NOMO-1 (cell line): Measurements from ENCODE around the gene TBC1D12.
"Not testable (repeated sequence)": the region's sequence is repeated elsewhere in the genome, so short reads cannot be mapped to it uniquely, and the experiment has no call there.

Experiments used
- DNase-seq, 2 experiments: peaks; one replicate each; lab custom pipeline; 2025; ENCODE audit not compliant: unreplicated experiment in 2 of 2; lab: John Stamatoyannopoulos, UW

TBC1D12 gene

GRCh38 chr10:94450782-94451181, 48.4 kb downstream of the TBC1D12 start:
- no peak for DNase-seq

- no peak for DNase-seq
Measured at GRCh38 chr10:94451883-94452519, 49.7 kb downstream of the TBC1D12 start.

DNA sequence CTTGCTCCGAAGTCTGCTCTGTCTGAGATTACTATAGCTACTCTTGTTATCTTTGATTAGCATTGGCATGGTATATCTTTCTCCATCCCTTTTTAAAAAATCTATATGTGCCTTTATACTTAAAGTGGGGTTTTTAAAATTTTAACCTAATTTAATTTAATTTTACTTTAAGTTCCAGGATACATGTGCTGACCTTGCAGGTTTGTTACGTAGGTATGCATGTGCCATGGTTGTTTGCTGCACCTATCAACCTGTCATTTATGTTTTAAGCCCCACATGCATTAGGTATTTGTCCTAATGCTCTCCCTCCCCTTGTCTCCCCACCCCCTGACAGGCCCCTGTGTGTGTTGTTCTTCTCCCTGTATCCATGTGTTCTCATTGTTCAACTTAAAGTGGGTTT, 54.6 kb downstream of the TBC1D12 start:
- DNase-seq = no peak

GRCh38 chr10:94459385-94459784, 57.0 kb downstream of the TBC1D12 start:
- DNase-seq = no peak

DNA sequence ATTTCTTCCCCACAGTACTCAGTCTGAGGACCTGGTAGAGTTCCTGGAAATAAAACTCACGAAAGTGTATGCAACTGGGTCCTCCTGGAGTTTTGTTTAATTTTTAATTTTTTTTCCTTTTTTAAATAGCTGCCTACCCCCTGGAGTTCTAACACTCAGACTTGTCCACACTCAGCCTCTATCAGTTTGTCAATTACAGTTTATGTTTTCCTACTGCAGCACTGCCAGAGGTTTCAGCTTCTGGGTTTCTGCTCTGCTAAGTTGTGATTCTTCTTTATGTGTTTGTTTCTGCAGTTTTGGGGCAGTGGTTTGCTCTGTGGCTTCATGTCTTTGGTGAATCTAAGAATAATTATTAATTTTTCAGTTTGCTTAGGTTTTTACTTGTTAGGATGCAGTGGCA, 59.2 kb downstream of the TBC1D12 start:
- DNase-seq = no peak

- no peak for DNase-seq
Measured at GRCh38 chr10:94462130-94462529, 59.8 kb downstream of the TBC1D12 start.

DNA sequence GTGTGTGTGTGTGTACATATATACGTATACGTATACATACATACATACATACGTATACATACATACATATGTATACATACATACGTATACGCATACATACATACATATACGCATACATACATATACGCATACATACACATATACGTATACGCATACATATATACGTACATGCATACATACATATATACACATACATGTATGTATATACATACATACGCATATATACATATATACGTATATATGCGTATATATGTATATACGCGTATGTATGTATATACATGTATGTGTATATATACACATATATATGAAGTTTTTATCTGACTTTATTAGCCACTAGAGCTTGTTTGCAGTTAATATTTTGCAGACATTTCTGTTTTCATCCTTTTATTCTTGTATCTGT, 63.3 kb downstream of the TBC1D12 start:
- no peak for DNase-seq

DNA sequence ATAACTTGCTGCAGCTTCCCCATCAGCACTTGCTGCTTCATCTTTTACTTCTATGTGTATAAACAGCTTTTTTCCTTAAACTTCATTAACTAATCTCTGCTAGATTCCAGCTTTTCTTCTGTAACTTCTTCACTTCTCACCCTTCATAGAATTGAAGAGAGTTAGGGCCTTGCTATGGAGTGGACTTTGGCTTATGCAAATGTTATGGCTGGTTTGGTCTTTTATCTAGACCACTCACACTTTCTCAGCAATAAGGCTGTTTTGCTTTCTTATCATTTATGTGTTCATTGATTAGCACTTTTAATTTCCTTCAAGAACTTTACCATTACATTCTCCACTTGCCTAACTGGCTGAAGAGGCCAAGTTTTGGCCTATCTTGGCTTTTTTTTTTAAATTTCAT, 79.1 kb downstream of the TBC1D12 start:
- DNase-seq = no peak

GRCh38 chr10:94483970-94484369, 81.6 kb downstream of the TBC1D12 start:
- DNase-seq = no peak

DNA sequence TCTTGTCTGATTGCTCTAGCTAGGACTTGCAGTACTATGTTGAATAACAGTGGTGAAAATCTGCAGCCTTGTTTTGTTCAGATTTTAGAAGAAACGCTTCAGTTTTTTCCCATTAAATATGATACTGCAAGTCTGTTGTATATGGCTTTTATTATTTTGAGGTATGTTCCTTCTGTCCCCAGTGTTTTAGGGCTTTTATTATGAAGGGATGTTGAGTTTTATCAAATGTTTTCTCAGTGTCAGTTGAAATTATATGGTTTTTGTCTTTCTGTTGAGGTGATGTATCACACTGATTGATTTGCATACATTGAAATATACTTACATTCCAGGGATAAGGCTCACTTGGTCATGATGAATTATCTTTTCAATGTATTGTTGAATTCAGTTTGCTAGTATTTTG, 82.8 kb downstream of the TBC1D12 start:
- DNase-seq = no peak

DNA sequence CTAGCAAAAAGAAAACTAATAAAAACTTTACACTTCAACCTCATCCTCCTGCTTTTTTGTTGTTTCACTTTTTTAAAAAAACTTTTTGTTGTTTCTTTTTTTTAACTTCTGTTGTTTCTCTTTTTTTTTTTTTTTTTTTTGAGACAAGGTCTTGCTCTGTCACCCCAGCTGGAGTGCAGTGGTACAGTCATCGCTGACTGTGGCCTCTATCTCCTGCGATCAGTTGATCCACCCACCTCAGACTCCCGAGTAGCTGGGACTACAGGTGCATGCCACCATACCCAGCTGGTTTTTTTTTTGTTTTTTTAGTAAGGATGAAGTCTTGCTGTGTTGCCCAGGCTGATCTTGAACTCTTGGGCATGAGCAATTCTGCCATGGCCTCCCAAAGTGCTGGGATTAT, 85.2 kb downstream of the TBC1D12 start:
- no peak for DNase-seq

- no peak for DNase-seq
Measured at GRCh38 chr10:94489107-94489506, 86.8 kb downstream of the TBC1D12 start.

GRCh38 chr10:94489976-94490788, 87.8 kb downstream of the TBC1D12 start:
- DNase-seq = no peak

DNA sequence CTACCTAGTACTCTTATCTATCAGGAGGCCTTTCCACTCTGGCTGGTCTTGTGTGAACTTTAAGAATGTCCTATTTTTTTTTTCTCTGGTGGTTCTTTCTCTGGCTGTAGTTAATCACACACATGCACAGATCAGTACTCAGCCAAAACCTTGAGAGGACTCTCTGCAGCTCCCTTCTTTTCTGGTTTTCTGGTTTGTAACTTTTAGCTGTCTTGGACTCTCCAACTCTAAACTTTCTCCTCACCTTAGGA, 88.4 kb downstream of the TBC1D12 start:
- no peak for DNase-seq

GRCh38 chr10:94493463-94493862, 91.1 kb downstream of the TBC1D12 start:
- no peak for DNase-seq

GRCh38 chr10:94496010-94496409, 93.7 kb downstream of the TBC1D12 start:
- DNase-seq = no peak

GRCh38 chr10:94496646-94497045, 94.3 kb downstream of the TBC1D12 start:
- DNase-seq = no peak

DNA sequence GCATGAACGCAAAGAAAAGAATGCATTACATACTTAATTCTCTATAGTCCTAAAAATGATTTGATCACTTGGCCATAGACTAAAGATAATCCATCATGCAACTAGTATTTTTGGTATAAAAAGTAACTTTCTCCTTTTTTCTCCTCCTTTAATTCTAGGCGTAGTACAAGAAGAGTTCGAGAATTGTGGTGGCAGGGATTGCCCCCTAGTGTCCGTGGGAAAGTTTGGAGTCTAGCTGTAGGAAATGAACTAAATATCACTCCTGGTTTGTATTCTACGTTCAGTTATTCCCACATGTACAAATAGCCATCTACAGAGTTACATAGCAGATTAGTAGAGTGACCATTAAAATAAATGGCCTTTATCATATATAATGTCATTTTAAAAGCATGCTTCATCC, 97.7 kb downstream of the TBC1D12 start:
- no peak for DNase-seq

DNA sequence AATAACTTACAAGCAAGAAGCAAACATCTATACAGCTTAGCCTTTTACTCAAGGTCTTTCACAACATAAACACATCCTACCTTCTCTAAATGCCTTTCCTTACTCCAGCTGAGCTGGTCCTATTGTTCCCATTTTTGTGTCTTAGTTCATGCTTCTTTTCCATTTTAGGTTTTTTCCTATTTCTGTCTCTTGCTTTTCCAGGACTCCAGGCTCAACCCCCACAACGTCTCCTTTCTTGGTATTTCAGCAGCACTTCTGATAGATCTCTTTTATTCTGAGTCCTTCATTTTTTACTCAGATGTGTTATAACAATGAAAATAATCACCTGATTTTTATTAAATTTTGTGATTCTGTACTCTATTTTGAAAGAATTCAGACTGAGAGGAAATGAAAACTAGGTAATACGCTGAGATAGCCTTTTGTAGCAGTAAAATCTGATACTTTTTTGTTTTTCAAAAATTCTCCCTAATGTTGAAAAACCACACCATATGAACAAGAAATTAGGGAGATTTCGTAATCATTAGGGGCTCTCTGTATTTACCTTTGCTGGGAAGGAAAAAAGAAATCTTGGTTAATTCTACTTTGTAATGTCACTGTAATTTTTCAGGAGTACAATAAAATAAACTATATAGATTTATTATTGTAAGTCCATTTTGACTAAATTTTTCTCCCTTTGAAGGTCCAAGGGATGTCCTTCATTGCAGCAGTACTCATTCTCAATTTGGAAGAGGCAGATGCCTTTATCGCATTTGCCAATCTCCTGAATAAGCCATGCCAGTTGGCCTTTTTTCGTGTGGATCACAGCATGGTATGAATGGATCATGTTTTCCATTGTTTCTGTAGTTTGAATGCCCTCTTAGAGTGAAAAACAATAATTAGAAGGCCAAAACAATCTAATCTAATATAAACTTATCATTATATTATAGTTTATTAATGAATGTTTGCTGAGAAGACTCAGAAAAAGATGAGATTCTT, 119.2 kb downstream of the TBC1D12 start:
- no peak for DNase-seq

- DNase-seq = no peak
Measured at GRCh38 chr10:94524146-94524545, 121.8 kb downstream of the TBC1D12 start.

DNA sequence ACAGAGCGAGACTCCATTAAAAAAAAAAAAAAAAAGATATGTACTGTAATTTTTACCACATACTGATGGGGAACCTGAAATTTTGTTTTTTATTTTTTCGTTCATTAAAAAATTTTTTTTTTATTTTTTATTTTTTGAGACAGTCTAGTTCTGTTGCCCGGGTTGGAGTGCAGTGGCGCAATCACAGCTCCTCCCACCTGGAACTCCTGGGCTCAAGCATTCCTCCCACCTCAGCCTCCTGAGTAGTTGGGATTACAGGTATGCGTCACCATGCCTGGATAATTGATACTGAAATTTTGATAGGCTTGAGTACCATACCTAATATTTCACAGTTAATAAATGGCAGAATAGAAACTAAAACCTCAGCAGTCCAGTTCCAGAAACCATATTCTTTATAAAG, 122.4 kb downstream of the TBC1D12 start:
- no peak for DNase-seq

DNA sequence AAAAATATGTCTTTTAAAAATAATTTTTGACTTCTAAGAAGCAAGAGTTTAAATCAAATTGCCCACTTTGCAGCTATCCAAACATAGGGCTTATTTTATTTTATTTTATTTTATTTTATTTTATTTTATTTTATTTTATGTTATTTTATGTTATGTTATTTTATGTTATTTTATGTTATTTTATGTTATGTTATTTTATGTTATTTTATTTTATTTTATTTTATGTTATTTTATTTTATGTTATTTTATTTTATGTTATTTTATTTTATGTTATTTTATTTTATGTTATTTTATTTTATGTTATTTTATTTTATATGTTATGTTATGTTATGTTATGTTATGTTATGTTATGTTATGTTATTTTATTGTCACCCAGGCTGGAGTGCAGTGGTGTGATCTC, 129.2 kb downstream of the TBC1D12 start:
- not testable (repeated sequence) for DNase-seq
